GOT3 (cell line): ENCODE data around the gene TAAR6.
"Not testable (repeated sequence)": the region's sequence is repeated elsewhere in the genome, so short reads cannot be mapped to it uniquely, and the experiment has no call there.

ENCODE experiments used
- DNase-seq: peaks from one replicate; lab custom pipeline; 2025; ENCODE audit warnings: mixed read lengths; lab: John Stamatoyannopoulos, UW

The TAAR6 gene, protein sequence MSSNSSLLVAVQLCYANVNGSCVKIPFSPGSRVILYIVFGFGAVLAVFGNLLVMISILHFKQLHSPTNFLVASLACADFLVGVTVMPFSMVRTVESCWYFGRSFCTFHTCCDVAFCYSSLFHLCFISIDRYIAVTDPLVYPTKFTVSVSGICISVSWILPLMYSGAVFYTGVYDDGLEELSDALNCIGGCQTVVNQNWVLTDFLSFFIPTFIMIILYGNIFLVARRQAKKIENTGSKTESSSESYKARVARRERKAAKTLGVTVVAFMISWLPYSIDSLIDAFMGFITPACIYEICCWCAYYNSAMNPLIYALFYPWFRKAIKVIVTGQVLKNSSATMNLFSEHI

DNA sequence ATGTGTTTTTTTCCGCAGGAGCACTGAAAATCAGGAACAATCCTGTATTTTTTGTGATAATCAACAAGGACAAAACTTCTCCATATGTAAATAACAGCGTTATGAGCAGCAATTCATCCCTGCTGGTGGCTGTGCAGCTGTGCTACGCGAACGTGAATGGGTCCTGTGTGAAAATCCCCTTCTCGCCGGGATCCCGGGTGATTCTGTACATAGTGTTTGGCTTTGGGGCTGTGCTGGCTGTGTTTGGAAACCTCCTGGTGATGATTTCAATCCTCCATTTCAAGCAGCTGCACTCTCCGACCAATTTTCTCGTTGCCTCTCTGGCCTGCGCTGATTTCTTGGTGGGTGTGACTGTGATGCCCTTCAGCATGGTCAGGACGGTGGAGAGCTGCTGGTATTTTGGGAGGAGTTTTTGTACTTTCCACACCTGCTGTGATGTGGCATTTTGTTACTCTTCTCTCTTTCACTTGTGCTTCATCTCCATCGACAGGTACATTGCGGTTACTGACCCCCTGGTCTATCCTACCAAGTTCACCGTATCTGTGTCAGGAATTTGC, at the start of gene TAAR6:
Gene TAAR6, plus strand, starts transcription at position 102 of the 557 bp plus-strand sequence. Its CDS starts 0 bp downstream, at position 102.
- DNase-seq = no peak

DNA sequence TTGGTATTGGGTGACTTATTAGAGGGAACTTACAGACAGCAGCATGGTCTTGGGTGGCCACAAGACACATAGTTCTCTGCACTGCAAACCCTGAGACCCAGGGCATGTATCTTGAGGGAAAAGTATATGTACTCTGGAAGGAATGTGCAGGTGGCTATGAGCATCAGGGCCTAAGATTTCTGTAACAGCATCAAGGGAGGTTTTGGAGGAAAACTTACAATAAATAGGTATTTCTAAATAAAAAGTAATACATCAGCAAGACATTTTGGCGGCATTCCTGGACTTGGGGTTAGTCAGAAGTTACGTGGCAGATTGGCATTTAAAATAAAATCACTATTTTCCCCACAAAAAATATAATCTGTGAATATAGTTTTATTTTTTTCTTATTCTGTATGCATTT, 49.2 kb upstream of the TAAR6 start:
- DNase-seq = no peak

DNA sequence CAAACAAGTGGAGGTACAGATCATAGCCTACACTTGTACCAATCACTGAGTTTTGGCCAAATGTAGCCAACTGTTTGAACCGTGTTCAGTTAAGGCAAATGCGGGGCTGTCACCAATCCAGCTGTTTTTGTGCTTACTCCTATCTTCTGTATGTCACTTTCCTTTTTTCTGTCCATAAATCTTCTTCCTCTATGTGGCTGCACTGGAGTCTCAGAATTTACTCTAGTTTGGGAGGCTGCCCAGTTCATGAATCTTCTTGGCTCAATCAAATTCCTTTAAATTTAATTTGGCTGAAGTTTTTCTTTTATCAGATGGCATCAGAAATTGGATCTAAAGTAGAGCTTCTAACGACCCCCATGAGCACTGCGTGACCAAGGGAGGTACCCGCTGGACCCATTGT, 45.5 kb upstream of the TAAR6 start:
- no peak for DNase-seq

DNA sequence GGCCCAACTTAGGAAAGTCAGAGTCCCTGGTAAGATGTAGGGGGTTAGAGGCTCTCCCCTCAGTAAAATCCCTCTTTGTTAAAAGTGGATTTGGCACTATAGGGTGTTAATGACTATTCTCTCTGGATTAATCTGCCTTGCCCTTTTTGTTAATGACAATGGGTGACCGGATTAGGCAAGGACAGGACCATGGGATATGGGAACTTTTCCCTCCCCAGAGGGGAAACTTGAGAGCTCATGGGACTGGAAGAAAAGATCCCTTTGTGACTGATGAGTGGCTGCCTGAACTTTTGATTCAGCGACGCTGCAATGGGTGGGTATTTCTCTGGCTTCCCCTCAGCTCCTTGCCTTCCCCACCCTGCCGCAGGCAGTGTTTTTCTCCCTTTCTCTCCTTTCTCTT, 44.3 kb upstream of the TAAR6 start:
- DNase-seq = no peak

DNA sequence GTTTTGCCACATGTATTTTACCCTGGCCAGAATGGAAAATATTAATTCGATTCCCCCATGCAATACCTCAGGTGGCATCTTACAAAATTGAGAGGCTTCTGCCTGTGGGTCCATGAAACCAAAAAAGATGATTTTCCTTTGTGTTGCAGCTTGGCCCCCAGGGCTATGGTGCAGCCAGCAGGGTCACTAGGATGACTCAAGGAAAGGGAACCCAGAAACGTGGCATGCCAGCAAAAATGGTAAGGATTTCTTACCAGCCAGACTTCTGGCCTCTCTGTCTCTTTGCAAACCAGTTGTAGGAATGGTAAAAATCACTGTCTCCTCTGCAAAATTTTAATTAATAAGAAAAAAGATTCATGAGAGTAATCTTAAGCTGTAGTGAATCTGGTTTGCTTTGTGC, 43.7 kb upstream of the TAAR6 start:
- no peak for DNase-seq

DNA sequence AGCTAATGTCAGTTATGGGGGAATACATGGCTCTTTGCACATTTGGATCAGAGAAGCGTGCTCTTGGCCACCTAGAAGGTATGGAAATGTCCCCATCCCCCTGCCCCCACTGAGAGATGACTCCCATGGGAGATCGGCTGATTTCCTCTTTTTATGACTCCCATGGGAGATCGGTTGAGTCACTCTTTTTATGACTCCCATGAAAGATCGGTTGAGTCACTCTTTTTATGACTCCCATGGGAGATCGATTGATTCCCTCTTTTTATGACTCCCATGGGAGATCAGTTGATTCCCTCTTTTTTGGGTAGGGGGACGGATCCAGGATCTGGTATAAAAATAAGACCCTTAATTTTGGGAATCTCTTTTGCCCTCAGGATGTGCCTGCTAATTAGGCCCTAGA, 42.3 kb upstream of the TAAR6 start:
- no peak for DNase-seq

DNA sequence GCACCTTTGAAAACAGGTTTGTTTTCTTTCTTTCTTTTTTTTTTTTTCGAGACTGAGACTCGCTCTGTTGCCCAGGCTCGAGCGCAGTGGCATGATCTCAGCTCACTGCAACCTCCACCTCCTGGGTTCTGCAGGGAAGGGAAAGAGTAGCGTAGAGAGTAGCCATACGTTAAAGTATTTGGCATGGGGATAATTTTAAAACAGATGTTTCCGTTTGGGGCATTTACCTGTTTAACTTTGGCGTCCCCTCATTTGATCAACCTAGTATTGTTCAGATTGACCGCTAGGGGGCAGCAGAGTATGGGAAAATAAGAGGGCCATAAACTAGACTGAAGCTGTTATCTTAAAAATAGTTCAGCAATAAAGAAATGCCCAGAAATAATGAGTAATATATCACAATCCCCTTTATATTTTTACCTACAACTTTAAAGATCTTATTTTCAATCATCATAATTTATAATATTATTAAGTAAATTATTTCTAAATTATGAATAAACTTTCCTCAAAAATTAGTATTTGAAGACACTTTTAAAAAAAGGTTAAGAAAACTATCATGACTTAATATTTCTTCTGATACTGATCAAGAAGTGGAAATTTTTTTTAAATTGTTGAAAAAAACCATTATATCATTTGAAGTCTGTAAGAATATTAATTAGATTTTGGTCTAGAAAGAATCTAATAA, 39.7 kb upstream of the TAAR6 start:
- no peak for DNase-seq

DNA sequence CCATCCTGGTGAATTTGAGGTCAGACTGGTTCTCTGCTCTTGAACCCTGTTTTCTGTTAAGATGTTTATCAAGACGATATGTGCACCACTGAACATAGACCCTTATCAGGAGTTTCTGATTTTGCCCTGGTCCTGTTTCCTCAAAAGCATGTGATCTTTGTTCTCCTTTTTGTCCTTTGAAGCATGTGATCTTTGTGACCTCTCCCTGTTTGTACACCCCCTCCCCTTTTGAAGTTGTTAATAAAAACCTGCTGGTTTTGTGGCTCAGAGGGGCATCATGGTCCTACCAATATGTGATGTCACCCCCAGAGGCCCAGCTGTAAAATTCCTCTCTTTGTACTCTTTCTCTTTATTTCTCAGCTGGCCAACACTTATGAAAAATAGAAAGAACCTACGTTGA, 35.6 kb upstream of the TAAR6 start:
- DNase-seq = not testable (repeated sequence)

DNA sequence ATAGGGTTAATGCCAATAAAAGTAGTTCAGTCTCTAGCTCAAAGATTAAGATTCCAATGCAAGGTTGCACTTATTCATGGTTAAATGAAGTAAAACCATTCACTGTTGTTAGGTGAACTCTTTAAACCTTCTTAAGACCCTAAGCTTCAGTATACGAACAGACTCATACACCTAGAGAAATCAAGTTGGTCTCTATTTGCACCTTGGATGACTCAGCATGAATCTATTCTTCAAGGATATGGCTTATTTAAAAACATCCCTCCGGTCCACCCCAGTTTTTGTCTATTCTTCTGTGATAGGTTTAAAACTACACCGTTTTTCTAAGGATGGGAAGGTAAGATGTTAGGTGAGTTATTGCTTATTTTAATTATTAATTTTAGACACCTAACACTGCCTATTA, 33.0 kb upstream of the TAAR6 start:
- DNase-seq = no peak

DNA sequence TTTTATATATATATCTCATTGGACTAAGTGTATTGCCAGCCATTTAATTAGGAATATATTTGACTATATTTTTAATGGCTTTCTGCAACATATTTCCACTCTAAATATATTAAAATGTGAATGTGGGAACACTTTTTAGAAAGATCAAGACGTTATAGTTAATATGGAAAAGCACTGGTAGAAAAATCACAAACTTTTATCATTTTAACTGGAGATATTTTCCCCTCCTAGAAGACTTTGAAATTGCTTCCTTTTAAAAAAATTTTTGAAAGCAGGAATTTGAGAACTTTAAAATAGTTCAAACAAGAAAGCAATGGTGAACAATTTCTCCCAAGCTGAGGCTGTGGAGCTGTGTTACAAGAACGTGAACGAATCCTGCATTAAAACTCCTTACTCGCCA, 32.1 kb upstream of the TAAR6 start, which contains the start of gene TAAR9:
Gene TAAR9, plus strand, starts transcription at position 301 of the 400 bp plus-strand sequence. Its CDS starts 13 bp downstream, at position 314.
- DNase-seq = no peak

DNA sequence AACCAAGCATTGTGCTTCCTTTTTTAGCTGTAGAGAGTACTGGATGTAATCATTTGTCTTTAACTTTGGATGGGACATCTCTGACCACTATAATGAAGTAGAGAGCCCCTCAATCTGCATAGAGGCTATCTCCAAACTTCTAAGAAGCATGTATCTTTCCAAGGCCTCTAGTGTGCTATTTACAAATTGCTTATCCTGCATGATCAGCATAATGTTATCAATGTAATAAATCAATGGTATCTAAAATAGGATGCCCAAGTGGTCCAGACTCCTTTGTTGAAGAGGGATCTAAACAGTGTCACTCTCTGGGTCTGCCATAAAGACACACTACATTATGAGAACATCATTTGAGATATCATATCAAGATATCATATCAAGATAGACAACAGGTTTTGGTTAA, 25.3 kb upstream of the TAAR6 start:
- DNase-seq = no peak

DNA sequence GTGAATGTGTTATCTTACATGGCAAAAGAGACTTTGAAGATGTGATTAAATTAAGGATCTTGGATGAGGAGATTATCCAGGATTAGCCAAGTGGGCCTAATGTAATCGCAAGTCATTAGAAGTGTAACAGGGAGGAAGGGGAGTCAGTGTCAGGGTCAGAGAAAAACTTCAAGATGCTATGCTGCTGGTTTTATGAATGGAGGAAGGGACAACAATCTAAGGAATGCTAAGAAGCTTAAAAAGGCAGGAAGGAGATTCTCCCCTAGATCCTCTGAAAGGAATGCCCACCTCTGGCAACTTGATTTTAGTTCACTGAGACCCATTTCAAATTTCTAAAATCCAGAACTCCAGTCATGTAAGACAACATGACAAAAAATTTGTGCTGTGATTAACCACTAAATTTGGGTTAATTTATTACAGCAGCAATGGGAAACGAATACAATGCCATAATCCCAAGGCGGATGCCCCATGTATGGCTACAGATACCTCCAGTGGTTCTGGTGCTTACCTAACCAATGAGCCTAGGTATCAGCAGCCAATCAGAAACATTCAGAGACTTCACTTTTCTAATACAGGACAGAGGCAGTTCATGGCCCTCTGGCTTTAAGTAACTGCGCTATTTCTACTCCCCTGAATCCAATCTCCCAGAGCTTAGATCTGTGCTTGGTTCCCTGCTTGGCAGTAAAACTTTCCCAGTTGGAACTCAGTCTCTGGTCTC, 21.2 kb upstream of the TAAR6 start:
- DNase-seq = no peak

DNA sequence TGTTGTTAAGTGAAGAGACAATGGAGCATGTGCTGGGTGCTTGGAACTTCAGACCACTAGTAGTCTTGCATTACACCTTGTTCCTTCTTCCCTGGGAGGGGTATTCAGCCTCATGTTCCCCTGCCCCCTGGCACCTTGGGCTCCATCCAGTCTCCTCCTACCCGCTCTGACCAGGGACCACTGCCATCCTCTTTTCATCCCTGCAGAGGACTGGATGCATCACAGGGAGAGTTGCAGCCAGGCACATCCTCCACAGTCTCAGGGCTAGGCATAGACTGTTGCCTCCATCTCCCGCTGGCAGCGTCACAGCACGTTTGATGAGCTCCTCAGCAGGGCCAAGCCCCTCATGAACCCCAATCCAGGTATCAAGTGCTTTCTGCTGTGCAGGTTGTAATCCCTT, 18.9 kb upstream of the TAAR6 start:
- no peak for DNase-seq

DNA sequence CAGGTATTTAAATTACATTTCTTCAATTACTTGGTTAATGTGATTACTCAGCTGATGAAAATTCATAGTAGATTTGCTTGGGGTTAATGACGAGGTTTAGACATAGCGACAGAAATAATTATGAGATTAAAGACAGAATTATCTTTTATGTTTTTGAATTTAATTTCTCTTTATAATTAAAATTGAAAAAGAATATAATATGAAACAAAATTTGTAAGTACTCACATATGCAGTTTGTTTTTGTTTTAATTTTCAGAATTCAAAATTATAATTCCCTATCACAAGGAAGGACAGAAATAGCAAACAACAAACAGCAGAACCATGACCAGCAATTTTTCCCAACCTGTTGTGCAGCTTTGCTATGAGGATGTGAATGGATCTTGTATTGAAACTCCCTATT, 17.8 kb upstream of the TAAR6 start, which contains the start of gene TAAR8:
Gene TAAR8, plus strand, starts transcription at position 301 of the 400 bp plus-strand sequence. Its CDS starts 21 bp downstream, at position 322.
- DNase-seq = no peak

DNA sequence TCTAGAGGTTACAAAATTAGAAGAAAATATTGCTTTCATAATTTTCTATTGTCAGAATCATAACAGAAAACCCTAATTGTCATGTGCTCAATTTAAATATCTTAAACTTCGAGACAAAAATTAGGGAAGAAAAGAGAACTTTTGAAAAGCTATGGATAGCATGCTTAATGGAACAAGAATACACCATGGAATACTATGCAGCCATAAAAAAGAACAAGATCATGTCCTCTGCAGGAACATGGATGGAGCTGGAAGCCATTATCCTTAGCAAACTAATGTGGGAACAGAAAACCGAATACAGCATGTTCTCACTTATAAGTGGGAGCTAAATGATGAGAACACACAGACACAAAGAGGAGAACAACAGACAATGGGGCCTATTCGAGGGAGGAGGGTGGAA, 10.0 kb upstream of the TAAR6 start:
- not testable (repeated sequence) for DNase-seq

DNA sequence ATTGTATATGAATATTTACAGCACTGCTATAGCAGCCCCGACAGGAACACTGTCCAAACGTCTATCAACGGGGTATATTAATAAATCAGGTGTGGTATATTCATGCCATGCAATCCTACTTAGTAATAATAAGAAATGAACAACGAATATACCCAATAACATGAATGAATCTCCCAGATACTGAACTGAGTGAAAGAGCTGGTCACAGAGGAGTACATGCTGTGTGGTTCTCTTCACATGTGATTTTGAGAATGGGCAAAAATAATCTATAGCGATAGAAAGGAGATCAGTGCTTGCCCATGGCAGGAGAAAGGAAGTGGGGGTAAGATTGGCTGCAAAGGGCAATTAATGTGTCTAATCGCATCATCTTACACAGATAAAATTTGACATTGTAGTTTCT, 3.7 kb upstream of the TAAR6 start:
- DNase-seq = no peak

DNA sequence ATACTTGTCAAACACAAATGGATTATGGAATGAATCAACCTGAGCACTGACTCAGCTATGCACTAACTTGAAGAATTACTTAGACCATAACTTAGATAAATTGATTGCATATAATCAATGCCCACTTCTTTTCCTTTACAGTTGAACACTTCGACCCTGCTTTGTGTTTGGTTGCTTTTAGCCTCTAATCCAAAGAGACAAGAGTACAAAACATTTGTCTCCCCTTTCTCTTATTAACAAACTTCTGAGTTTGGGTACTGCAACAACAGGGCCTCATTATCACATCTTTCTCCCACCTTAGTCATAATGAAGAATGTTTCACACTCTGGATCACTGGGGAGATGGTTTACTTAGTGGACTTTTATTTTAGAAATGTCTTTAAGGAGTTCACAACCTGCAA, 2.6 kb upstream of the TAAR6 start:
- DNase-seq = no peak

DNA sequence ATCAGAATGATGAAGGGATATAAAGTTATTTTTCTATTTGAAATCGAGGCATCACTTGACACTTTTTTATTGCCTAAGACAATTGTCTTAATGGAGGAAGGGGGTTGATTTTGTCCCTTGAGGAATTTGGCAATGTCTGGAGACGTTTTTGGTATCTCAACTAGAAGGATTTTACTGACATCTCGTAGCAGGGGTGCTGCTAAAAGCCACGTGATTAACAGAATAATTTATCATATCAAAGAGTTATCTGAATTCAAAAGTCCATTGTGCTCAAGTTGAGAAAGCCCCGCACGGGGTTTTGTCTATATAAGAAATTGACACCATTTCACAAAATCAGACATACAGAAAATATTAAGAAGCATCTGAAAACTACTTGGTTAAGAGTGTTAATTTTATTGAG, 1.5 kb upstream of the TAAR6 start:
- no peak for DNase-seq

DNA sequence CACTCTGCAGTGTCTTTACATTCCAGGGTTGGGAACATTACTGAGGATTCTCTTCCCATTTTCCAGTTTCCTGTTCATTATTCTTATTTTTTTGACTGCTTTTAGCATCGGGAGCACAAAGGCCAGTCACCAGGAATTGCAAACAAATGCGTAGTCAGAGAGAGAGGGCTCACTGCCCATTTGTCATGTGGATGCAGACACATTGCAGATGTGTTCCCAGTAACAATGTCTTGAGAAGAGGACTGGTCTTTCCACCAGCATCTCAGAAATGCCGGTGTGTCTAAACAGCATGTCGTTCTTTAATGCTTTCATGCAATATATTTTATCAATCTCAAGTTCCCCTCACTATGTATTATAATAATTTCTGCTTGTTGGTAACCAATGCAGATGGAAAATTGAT, 952 bp upstream of the TAAR6 start:
- DNase-seq = no peak

DNA sequence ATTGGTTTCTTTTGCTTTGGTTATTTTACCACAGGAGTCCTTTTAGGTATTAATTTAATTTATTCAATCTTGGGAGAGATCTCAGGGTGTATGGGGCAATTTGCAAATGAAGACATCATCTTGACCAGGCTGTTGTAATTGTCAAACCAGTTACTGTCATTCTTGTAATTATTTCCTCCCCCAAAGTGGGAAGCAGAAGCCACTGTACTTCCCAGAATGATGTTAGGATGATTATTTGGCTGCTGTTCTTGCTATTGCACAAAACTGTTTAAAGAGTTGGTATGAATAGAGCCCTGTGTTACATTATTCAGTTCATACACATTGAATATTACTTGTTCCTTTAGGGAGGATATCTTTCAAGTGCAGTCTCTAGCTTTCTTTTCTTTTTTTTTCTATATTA, 1.7 kb downstream of the TAAR6 start:
- no peak for DNase-seq

DNA sequence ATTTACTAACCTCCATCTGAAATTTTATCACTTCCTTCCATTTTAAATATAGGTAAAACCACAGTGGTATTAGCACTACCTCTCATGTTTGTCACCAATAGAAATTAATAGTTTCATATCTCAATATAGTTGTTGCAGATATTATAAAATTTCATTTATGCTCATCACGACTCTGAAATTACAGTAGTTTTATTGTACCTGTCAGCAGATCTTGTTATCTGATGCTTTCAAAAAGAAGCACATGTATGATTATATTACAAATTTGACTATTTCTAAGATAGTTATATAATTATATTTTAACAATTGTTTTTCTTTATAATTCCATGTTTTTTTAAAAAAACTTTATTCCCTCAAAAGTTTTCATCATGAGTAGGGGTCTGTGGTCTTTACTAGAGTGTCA, 14.6 kb downstream of the TAAR6 start:
- no peak for DNase-seq

DNA sequence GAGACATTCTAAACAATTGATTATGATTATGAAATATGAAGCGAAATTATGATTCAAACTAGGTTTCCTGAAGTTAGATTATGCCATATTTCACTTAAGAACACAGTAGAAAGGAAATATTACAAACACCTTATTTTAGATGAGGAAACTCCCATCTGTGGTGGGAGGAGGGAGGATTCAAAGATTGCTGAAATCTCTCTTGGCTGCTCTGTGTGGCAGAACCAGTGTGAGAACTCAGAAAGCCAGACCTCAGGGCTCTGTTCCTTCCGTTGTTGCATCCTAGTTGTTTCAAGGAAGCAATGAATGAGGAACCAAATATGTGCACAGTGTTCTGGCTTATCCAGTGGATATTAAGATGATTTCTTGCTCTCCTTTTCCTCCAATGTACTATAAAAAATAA, 17.3 kb downstream of the TAAR6 start:
- no peak for DNase-seq

DNA sequence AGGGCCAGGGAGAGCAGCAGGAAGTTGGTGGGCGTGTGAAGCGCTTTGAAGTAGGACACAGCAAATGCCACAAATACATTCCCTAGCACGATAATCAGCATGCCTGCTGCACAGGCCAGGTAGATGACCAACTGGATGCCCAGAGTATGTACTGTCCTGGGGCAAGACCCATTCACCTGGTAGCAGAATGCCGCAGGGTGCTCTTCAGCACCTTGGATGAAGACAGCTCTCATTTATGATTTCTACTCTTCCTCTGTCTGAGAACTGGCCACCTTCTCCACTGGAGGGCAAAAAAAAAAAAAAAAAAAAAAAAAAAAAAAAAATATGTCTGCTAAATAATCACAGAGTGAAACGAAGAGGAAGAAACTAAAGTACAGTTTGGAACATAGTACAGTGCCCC, 19.3 kb downstream of the TAAR6 start, which contains the start of gene TAAR5:
Gene TAAR5, minus strand, starts transcription at position 288 of the 400 bp plus-strand sequence. Its CDS starts 55 bp downstream, at position 233.
- DNase-seq = no peak
